ENCODE data around the gene ZNF100.
A peak's percentile ranks its signal among the peaks of the same experiment; 100 is the strongest.
"Not testable (repeated sequence)": the region's sequence is repeated elsewhere in the genome, so short reads cannot be mapped to it uniquely, and the experiment has no call there.

ZNF100 gene

GRCh38 chr19:21707065-21707464 lies 60.3 kb downstream of the ZNF100 start:
- DNase-seq: no peak

- no peak for DNase-seq
Measured at GRCh38 chr19:21705393-21705792, 62.0 kb downstream of the ZNF100 start.

- DNase-seq: no peak
Measured at GRCh38 chr19:21704320-21704719, 63.1 kb downstream of the ZNF100 start.

GRCh38 chr19:21699197-21699596 lies 68.2 kb downstream of the ZNF100 start:
- DNase-seq: no peak

GRCh38 chr19:21698215-21698614 lies 69.2 kb downstream of the ZNF100 start:
- peak; percentile 19 for DNase-seq

- no peak for DNase-seq
Measured at GRCh38 chr19:21697698-21698097, 69.7 kb downstream of the ZNF100 start.

GRCh38 chr19:21694171-21694906 lies 73.0 kb downstream of the ZNF100 start:
- no peak for DNase-seq

GRCh38 chr19:21693399-21693798 lies 74.0 kb downstream of the ZNF100 start:
- DNase-seq: no peak

- DNase-seq: no peak
Measured at GRCh38 chr19:21691661-21692060, 75.7 kb downstream of the ZNF100 start.

- no peak for DNase-seq
Measured at GRCh38 chr19:21688464-21688863, 78.9 kb downstream of the ZNF100 start.

GRCh38 chr19:21680671-21681070 lies 86.7 kb downstream of the ZNF100 start:
- no peak for DNase-seq

GRCh38 chr19:21680026-21680425 lies 87.4 kb downstream of the ZNF100 start:
- DNase-seq: no peak

- DNase-seq: peak; percentile 26
Measured at GRCh38 chr19:21677696-21678418, 89.5 kb downstream of the ZNF100 start.

GRCh38 chr19:21674454-21674853 lies 92.9 kb downstream of the ZNF100 start:
- DNase-seq: no peak

GRCh38 chr19:21673479-21673878 lies 93.9 kb downstream of the ZNF100 start:
- not testable (repeated sequence) for DNase-seq

Data from right kidney (tissue), 1 donor.